Sigmoid colon (tissue), 7 donors: ENCODE results near the gene PRAMEF2. TPM values are rescaled to one million over a fixed set of nuclear protein-coding genes. Genes with fewer than 3 reads are reported as not detected.
"Not testable (repeated sequence)": the region's sequence is repeated elsewhere in the genome, so short reads cannot be mapped to it uniquely, and the experiment has no call there.

Experiments used
- DNase-seq: peaks from one replicate; pipeline ENCODE4 v3.0.0-alpha.2; 2019
- H3K27ac ChIP-seq, 4 donors: fragments of 200-600 bp; sonication (generic); one replicate each; pipeline ENCODE4 v1.5.1; 2016 to 2019; ENCODE audit warnings: mild to moderate bottlenecking in 1 of 4
- H3K27me3 ChIP-seq, 3 donors: fragments of 200-600 bp; sonication (generic); one replicate each; pipeline ENCODE4 v1.5.1; 2019; ENCODE audit warnings: mild to moderate bottlenecking in 1 of 3
- H3K36me3 ChIP-seq, 4 donors: fragments of 200-600 bp; sonication (generic); one replicate each; pipeline ENCODE4 v1.5.1; 2016 to 2019
- H3K4me1 ChIP-seq, 4 donors: fragments of 200-600 bp; sonication (generic); one replicate each; pipeline ENCODE4 v1.5.1; 2017 to 2019
- H3K4me3 ChIP-seq, 4 donors: fragments of 200-600 bp; sonication (generic); one replicate each; pipeline ENCODE4 v1.5.1; 2017 to 2019; ENCODE audit warnings: mild to moderate bottlenecking in 2 of 4, moderate library complexity in 1 of 4
- H3K9me3 ChIP-seq, 4 donors: fragments of 200-600 bp in 3 of 4; sonication (generic) in 3 of 4; one replicate each; pipeline versions ENCODE4 v1.5.1 to v1.6.1; 2013 to 2019
- CTCF ChIP-seq, 4 experiments: fragments of 450-650 bp in 3 of 4; fragments of 200-600 bp in 1 of 4; IDR thresholded peaks; one replicate each; pipeline ENCODE4 v1.5.1; 2016 to 2019; ENCODE audit warnings: antibody characterized with exemption in 4 of 4, mild to moderate bottlenecking in 3 of 4, moderate library complexity in 2 of 4
- EP300 ChIP-seq, 4 donors: sonication (generic); formaldehyde crosslinking; IDR thresholded peaks; one replicate each; pipeline ENCODE4 v1.6.1; 2017; ENCODE audit warnings: antibody characterized with exemption in 4 of 4
- POLR2A ChIP-seq, 2 donors: fragments of 450-650 bp; IDR thresholded peaks; one replicate each; pipeline ENCODE4 v1.6.1; 2016; ENCODE audit warnings: antibody characterized with exemption in 2 of 2, mild to moderate bottlenecking in 2 of 2, moderate library complexity in 2 of 2
- POLR2AphosphoS5 ChIP-seq, 4 donors: sonication (generic); formaldehyde crosslinking; IDR thresholded peaks; one replicate each; pipeline ENCODE4 v1.6.1; 2017; ENCODE audit warnings: antibody characterized with exemption in 4 of 4
- WGBS, 2 donors: extraction: QIAGEN DNeasy Blood & Tissue Kit; methylation state at CpG; one replicate each; pipeline ENCODE4 v1.1.7; 2013; 5-methylcytosine and 5-hydroxymethylcytosine counted together
- intact Hi-C: fragments of 100-400 bp; cut with DNase I; formaldehyde crosslinking; loops from one replicate; pipeline ENCODE4 v1.15.1; 2023
- polyA plus RNA-seq, 3 donors: library from polyadenylated mRNA; stranded (reverse); fragments of 200-250 nt; gene quantifications; one replicate each; pipeline ENCODE4 v1.2.3, GENCODE V29; 2013
- total RNA-seq, 4 donors: library from RNA; depleted of rRNA; stranded (reverse); fragments of >200 nt; gene quantifications; one replicate each; pipeline ENCODE4 v1.1.0, GENCODE V29; 2016
- donor health status: healthy with polysubstance abuse.
- donor health status: Bipolar disorder and iron deficiency.
- donor health status: healthy.

The PRAMEF2 gene
- total RNA-seq (not detected), polyA plus RNA-seq (not detected)

DNA sequence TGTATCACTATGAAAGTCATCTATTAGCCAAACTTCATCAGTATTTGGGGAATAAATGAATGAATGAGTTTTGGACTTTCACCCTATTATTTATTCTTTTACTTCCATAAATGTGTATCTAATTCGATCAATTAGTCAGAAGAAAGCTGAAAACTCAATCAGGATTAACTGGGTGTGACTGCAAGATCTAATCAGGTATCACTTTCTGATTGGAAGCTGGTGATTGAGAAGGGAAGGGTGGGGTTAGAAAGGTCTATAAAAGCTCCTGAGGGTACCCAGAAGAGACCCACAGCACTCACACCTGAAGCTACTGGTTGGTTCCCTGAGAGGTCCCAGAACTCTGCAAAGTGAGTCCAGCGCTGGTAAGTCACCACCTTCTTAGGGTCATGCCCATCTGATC is at the start of gene PRAMEF2:
TSS of gene PRAMEF2 (plus strand) at position 301 of the 400 bp plus-strand sequence. CDS start 1,924 bp downstream, outside the sequence.
- H3K36me3 ChIP-seq, H3K27me3 ChIP-seq, H3K4me3 ChIP-seq, DNase-seq, H3K9me3 ChIP-seq, H3K4me1 ChIP-seq, intact Hi-C loops, H3K27ac ChIP-seq: not testable (repeated sequence)
- WGBS, 2 donors = 66 to 77% methylated on average over 2 of the region's 2 CpGs

DNA sequence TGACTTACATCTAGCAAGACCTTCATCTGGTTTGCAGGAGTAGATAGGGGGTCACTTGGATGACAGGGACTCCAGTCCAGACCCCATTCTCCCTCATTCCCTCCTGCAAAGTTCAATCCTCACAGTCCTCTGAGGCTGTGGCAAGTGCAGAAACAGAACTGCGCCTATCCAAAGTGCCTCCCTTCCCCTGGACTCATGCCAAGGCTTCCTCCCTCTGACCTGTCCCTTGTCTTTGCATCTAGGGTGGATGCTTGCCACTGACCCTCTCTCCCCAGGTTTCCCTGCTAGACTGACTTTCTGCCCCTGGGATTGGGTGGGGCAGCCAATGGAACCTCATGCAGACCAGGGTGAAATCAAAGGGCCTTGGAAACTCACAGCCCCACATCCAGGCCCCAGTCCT is 47.0 kb upstream of the PRAMEF2 start:
- Histone ChIP-seq H3K4me3 (no peak overlapping the region), H3K27ac (no peak overlapping the region), H3K27me3 (no peaks in the 10 kb centered on the region), H3K36me3 (no peaks in the 10 kb centered on the region), H3K9me3 (no peaks in the 10 kb centered on the region), H3K4me1 (no peaks in the 10 kb centered on the region)
- 79 to 88% methylated on average over 1 of the region's 1 CpG for WGBS, 2 donors
- DNase-seq = no peak
- intact Hi-C loops = no loop called here
- TF ChIP-seq POLR2AphosphoS5 (IDR thresholded peaks at IDR 0.05) = no peak
- TF ChIP-seq CTCF (IDR thresholded peaks at IDR 0.05) = no peak
- TF ChIP-seq POLR2A (IDR thresholded peaks at IDR 0.05) = no peak
- no peak for TF ChIP-seq EP300 (IDR thresholded peaks at IDR 0.05)

GRCh38 chr1:12810691-12811408 is 46.0 kb upstream of the PRAMEF2 start:
- Histone ChIP-seq H3K4me1 (no peaks in the 10 kb centered on the region), H3K27me3 (no peaks in the 10 kb centered on the region), H3K4me3 (no peak overlapping the region), H3K36me3 (no peaks in the 10 kb centered on the region), H3K9me3 (no peaks in the 10 kb centered on the region), H3K27ac (no peak overlapping the region)
- TF ChIP-seq POLR2A (IDR thresholded peaks at IDR 0.05) = no peak
- no peak for TF ChIP-seq CTCF (IDR thresholded peaks at IDR 0.05)
- TF ChIP-seq EP300 (IDR thresholded peaks at IDR 0.05) = no peak
- no peak for TF ChIP-seq POLR2AphosphoS5 (IDR thresholded peaks at IDR 0.05)
- no peak for DNase-seq
- WGBS, 2 donors = 71 to 79% methylated on average over 5 of the region's 5 CpGs
- intact Hi-C loops = no loop called here

- Histone ChIP-seq H3K27me3 (no peaks in the 10 kb centered on the region), H3K36me3 (no peaks in the 10 kb centered on the region), H3K4me1 (no peaks in the 10 kb centered on the region), H3K4me3 (no peak overlapping the region), H3K27ac (no peak overlapping the region), H3K9me3 (no peaks in the 10 kb centered on the region)
- no peak for TF ChIP-seq POLR2AphosphoS5 (IDR thresholded peaks at IDR 0.05)
- no peak for TF ChIP-seq CTCF (IDR thresholded peaks at IDR 0.05)
- TF ChIP-seq POLR2A (IDR thresholded peaks at IDR 0.05) = no peak
- no peak for TF ChIP-seq EP300 (IDR thresholded peaks at IDR 0.05)
- 49 to 60% methylated on average over 2 of the region's 2 CpGs for WGBS, 2 donors
- DNase-seq = no peak
- intact Hi-C loops = no loop called here
Observed at GRCh38 chr1:12811409-12811784, 45.5 kb upstream of the PRAMEF2 start.

GRCh38 chr1:12819061-12819460 is 37.8 kb upstream of the PRAMEF2 start:
- H3K4me1 ChIP-seq, H3K36me3 ChIP-seq, DNase-seq, H3K9me3 ChIP-seq, H3K27me3 ChIP-seq, H3K4me3 ChIP-seq, H3K27ac ChIP-seq, intact Hi-C loops: not testable (repeated sequence)
- 47 to 74% methylated on average over 6 of the region's 6 CpGs for WGBS, 2 donors

- 60 to 62% methylated on average over 3 of the region's 3 CpGs for WGBS, 2 donors
- intact Hi-C loops, DNase-seq, H3K36me3 ChIP-seq, H3K9me3 ChIP-seq, H3K4me1 ChIP-seq, H3K27me3 ChIP-seq, H3K4me3 ChIP-seq, H3K27ac ChIP-seq: not testable (repeated sequence)
Observed at GRCh38 chr1:12831310-12831709, 25.6 kb upstream of the PRAMEF2 start, which contains the start of gene PRAMEF11. Gene PRAMEF11, minus strand, starts transcription at chr1:12831410. Its CDS starts 2,621 bp downstream, at chr1:12828789.

- H3K27ac ChIP-seq, H3K27me3 ChIP-seq, DNase-seq, H3K4me3 ChIP-seq, H3K9me3 ChIP-seq, H3K4me1 ChIP-seq, intact Hi-C loops, H3K36me3 ChIP-seq: not testable (repeated sequence)
- 48 to 59% methylated on average over 2 of the region's 2 CpGs for WGBS, 2 donors
Observed at GRCh38 chr1:12833251-12833650, 23.6 kb upstream of the PRAMEF2 start.

- H3K9me3 ChIP-seq, H3K4me1 ChIP-seq, H3K27ac ChIP-seq, H3K36me3 ChIP-seq, DNase-seq, H3K4me3 ChIP-seq, intact Hi-C loops, H3K27me3 ChIP-seq: not testable (repeated sequence)
- WGBS, 2 donors = 88 to 90% methylated on average over 7 of the region's 7 CpGs
Observed at GRCh38 chr1:12848620-12849019, 8.3 kb upstream of the PRAMEF2 start, which contains the start of gene HNRNPCL1. Gene HNRNPCL1, minus strand, starts transcription at chr1:12848720. Its CDS starts 431 bp downstream, at chr1:12848289.
